Activated CD8-positive, alpha-beta T cell treated with anti-CD3 and anti-CD28 coated beads for 36 hours (primary cell): Measurements from ENCODE around the gene COBL. TPM values are rescaled to one million over a fixed set of nuclear protein-coding genes. Genes with fewer than 3 reads are reported as not detected.

Source experiments
- ATAC-seq: fragments of 200-7000 bp; cut with Tn5 transposase; one replicate; pipeline ENCODE4 v1.10.0; 2021; ENCODE audit warnings: mild to moderate bottlenecking, moderate library complexity
- CTCF ChIA-PET: fragments of 350-600 bp; sonication (Branson Sonifier 250); formaldehyde crosslinking; loops from one replicate; lab custom pipeline; 2021; ENCODE audit warnings: antibody characterized with exemption; lab: Charles Lee
- POLR2A ChIA-PET: fragments of 350-600 bp; sonication (Branson Sonifier 250); formaldehyde crosslinking; loops from one replicate; lab custom pipeline; 2021; ENCODE audit warnings: antibody characterized with exemption; lab: Charles Lee
- DNase-seq: peaks from one replicate; pipeline ENCODE4 v3.0.0-alpha.2; 2020
- H3K27ac Mint-ChIP-seq: one replicate; pipeline ENCODE4 v1.8.0; 2021; ENCODE audit warnings: mild to moderate bottlenecking, mixed read lengths
- H3K27me3 Mint-ChIP-seq: one replicate; pipeline ENCODE4 v1.8.0; 2021; ENCODE audit warnings: mixed read lengths
- H3K36me3 Mint-ChIP-seq: one replicate; pipeline ENCODE4 v1.8.0; 2021; ENCODE audit warnings: low read depth, mixed read lengths
- H3K4me1 Mint-ChIP-seq: one replicate; pipeline ENCODE4 v1.8.0; 2021; ENCODE audit warnings: low read depth, mixed read lengths
- H3K4me3 Mint-ChIP-seq: one replicate; pipeline ENCODE4 v1.8.0; 2021; ENCODE audit warnings: mild to moderate bottlenecking, moderate library complexity, mixed read lengths
- H3K9me3 Mint-ChIP-seq: one replicate; pipeline ENCODE4 v1.8.0; 2021; ENCODE audit warnings: mixed read lengths
- CTCF ChIP-seq: fragments of 200-600 bp; IDR thresholded peaks from one replicate; pipeline ENCODE4 v1.8.0; 2022; ENCODE audit warnings: antibody characterized with exemption, mild to moderate bottlenecking
- intact Hi-C: fragments of 100-400 bp; cut with micrococcal nuclease; formaldehyde crosslinking; loops from one replicate; pipeline ENCODE4 v1.10.0; 2022
- total RNA-seq, 2 experiments: library from RNA; stranded (reverse); gene quantifications; one replicate each; pipeline ENCODE4 v1.2.3, GENCODE V29; 2021

COBL gene
- total RNA-seq, 2 experiments from 2014 or later: not detected

GRCh38 chr7:51244053-51244452 is 72.6 kb downstream of the COBL start:
- H3K27ac Mint-ChIP-seq: no peak overlapping the region
- no peaks in the 10 kb centered on the region for H3K4me1 Mint-ChIP-seq
- ChIA-PET CTCF (interaction anchor here (1.5 kb wide), 1 partner anchor 81 kb away, joined by 3 read pairs; no protein-coding TSS in a partner anchor), POLR2A (no interaction called here)
- no peaks in the 10 kb centered on the region for H3K27me3 Mint-ChIP-seq
- TF ChIP-seq CTCF: no peak
- H3K9me3 Mint-ChIP-seq: no peaks in the 10 kb centered on the region
- H3K4me3 Mint-ChIP-seq: no peak overlapping the region
- no peaks in the 10 kb centered on the region for H3K36me3 Mint-ChIP-seq
- no peak for DNase-seq
- no peak for ATAC-seq
- intact Hi-C loops: no loop called here

GRCh38 chr7:51243631-51244030 is 73.0 kb downstream of the COBL start:
- POLR2A ChIA-PET: no interaction called here
- no peak for TF ChIP-seq CTCF

GRCh38 chr7:51242881-51243518 is 73.6 kb downstream of the COBL start:
- DNase-seq: peak; percentile 13
- no peak overlapping the region for H3K4me3 Mint-ChIP-seq
- no peak for TF ChIP-seq CTCF
- no peak for ATAC-seq
- no peaks in the 10 kb centered on the region for H3K27me3 Mint-ChIP-seq
- no peaks in the 10 kb centered on the region for H3K4me1 Mint-ChIP-seq
- H3K36me3 Mint-ChIP-seq: no peaks in the 10 kb centered on the region
- intact Hi-C loops: no loop called here
- ChIA-PET POLR2A (no interaction called here), CTCF (no interaction called here)
- H3K27ac Mint-ChIP-seq: no peak overlapping the region
- H3K9me3 Mint-ChIP-seq: no peaks in the 10 kb centered on the region

More at GRCh38 chr7:51243631-51244030, 73.0 kb downstream of the COBL start:
- no peak overlapping the region for H3K27ac Mint-ChIP-seq
- no peak overlapping the region for H3K4me3 Mint-ChIP-seq
- no peak for ATAC-seq
- H3K9me3 Mint-ChIP-seq: no peaks in the 10 kb centered on the region
- intact Hi-C loops: no loop called here
- no peaks in the 10 kb centered on the region for H3K36me3 Mint-ChIP-seq
- no peaks in the 10 kb centered on the region for H3K27me3 Mint-ChIP-seq
- no peaks in the 10 kb centered on the region for H3K4me1 Mint-ChIP-seq
- DNase-seq: no peak
- CTCF ChIA-PET: no interaction called here

GRCh38 chr7:51242007-51242691 is 74.5 kb downstream of the COBL start:
- ATAC-seq: no peak
- intact Hi-C loops: no loop called here
- Mint-ChIP-seq H3K36me3 (no peaks in the 10 kb centered on the region), H3K4me1 (no peaks in the 10 kb centered on the region), H3K9me3 (no peaks in the 10 kb centered on the region), H3K4me3 (no peak overlapping the region), H3K27me3 (no peaks in the 10 kb centered on the region), H3K27ac (no peak overlapping the region)
- DNase-seq: no peak
- ChIA-PET POLR2A (no interaction called here), CTCF (no interaction called here)
- no peak for TF ChIP-seq CTCF

- Mint-ChIP-seq H3K9me3 (no peaks in the 10 kb centered on the region), H3K36me3 (no peaks in the 10 kb centered on the region), H3K27ac (no peak overlapping the region), H3K4me1 (no peaks in the 10 kb centered on the region), H3K4me3 (no peak overlapping the region), H3K27me3 (no peaks in the 10 kb centered on the region)
- ChIA-PET POLR2A (no interaction called here), CTCF (interaction anchor here (1.6 kb wide), 1 partner anchor 79 kb away, joined by 7 read pairs; no protein-coding TSS in a partner anchor)
- TF ChIP-seq CTCF: no peak
- intact Hi-C loops: no loop called here
- DNase-seq (no peak), ATAC-seq (no peak)
These were observed 75.7 kb downstream of the COBL start for GRCh38 chr7:51240868-51241267.
